HepG2 (cell line): ENCODE results near the gene ATG7. TPM values are rescaled to one million over a fixed set of nuclear protein-coding genes. Genes with fewer than 3 reads are reported as not detected.

Experiments
- GATAD1 ChIP-seq: IDR thresholded peaks from 2 replicates; pipeline ENCODE4 v1.6.1; 2016; ENCODE audit warnings: missing genetic modification reagents, missing compliant biosample characterization
- NR2F2 ChIP-seq: IDR thresholded peaks from 2 replicates; pipeline ENCODE4 v1.6.1; 2012; ENCODE audit warnings: low read depth, inconsistent platforms, borderline replicate concordance
- RFX3 ChIP-seq: IDR thresholded peaks from 2 replicates; pipeline ENCODE4 v1.6.1; 2016; ENCODE audit warnings: missing biosample characterization, missing genetic modification reagents
- SOX13 ChIP-seq, 3 experiments: fragments of 450-650 bp in 1 of 3; sonication (generic) in 1 of 3; formaldehyde crosslinking in 1 of 3; IDR thresholded peaks in 2 of 3; conservative IDR thresholded peaks in 1 of 3; 2 replicates each; pipeline versions ENCODE4 v1.5.0 to v1.6.1; 2016 to 2020; ENCODE audit warnings: antibody characterized with exemption in 1 of 3, mild to moderate bottlenecking in 1 of 3, missing compliant biosample characterization in 1 of 3, missing genetic modification reagents in 1 of 3, moderate library complexity in 1 of 3
- ZNF253 ChIP-seq: sonication (generic); formaldehyde crosslinking; IDR thresholded peaks from 2 replicates; pipeline ENCODE4 v1.8.0; 2022; ENCODE audit warnings: mild to moderate bottlenecking, missing genetic modification reagents, borderline replicate concordance
- ZNF335 ChIP-seq: sonication (generic); formaldehyde crosslinking; IDR thresholded peaks from 2 replicates; pipeline ENCODE4 v1.4.0; 2020; ENCODE audit warnings: missing genetic modification reagents
- ZNF746 ChIP-seq: sonication (generic); formaldehyde crosslinking; IDR thresholded peaks from 2 replicates; pipeline ENCODE4 v1.8.0; 2022; ENCODE audit warnings: mild to moderate bottlenecking, missing genetic modification reagents
- ZSCAN25 ChIP-seq: sonication (generic); formaldehyde crosslinking; IDR thresholded peaks from 2 replicates; pipeline ENCODE4 v1.8.0; 2022; ENCODE audit warnings: mild to moderate bottlenecking, missing genetic modification reagents
- polyA plus RNA-seq, 8 experiments: library from polyadenylated mRNA; depleted of rRNA in 3 of 8; stranded (reverse) in 7 of 8; unstranded in 1 of 8; fragments of >200 nt; fragmentation: Illumina TruSeq in 4 of 8; extraction: Trizol in 4 of 8; gene quantifications; 2 replicates each; pipeline versions ENCODE4 v1.2.1 to v1.2.3, GENCODE V29; 2011 to 2016; ENCODE audit warnings: low read depth in 4 of 8, missing spikeins in 1 of 8, mixed read lengths in 1 of 8; ENCODE audit not compliant: insufficient read depth in 1 of 8
- total RNA-seq, 5 experiments: library from RNA; depleted of rRNA; stranded (reverse); fragments of >200 nt; fragmentation: Illumina TruSeq; extraction: Trizol; gene quantifications; 2 replicates each; pipeline ENCODE4 v1.2.3, GENCODE V29; 2016; ENCODE audit warnings: low read depth in 1 of 5
- TF ChIP-seq, protein P1 (sequence below): sonication (generic); formaldehyde crosslinking; conservative IDR thresholded peaks from 2 replicates; pipeline ENCODE4 v1.4.0; 2020; ENCODE audit warnings: missing genetic modification reagents
- TF ChIP-seq, protein P2 (sequence below): conservative IDR thresholded peaks from 2 replicates; pipeline ENCODE4 v1.6.1; 2018; ENCODE audit warnings: missing genetic modification reagents
- TF ChIP-seq, protein P3 (sequence below): sonication (generic); formaldehyde crosslinking; IDR thresholded peaks from 2 replicates; pipeline ENCODE4 v1.4.0; 2020; ENCODE audit warnings: missing genetic modification reagents
- TF ChIP-seq, protein P4 (sequence below): sonication (generic); formaldehyde crosslinking; IDR thresholded peaks from 2 replicates; pipeline ENCODE4 v1.5.1; 2020; ENCODE audit warnings: mild to moderate bottlenecking, missing genetic modification reagents
- TF ChIP-seq, protein P5 (sequence below): sonication (generic); formaldehyde crosslinking; IDR thresholded peaks from 2 replicates; pipeline ENCODE4 v1.8.0; 2022; ENCODE audit warnings: missing genetic modification reagents, mild to moderate bottlenecking, borderline replicate concordance
- TF ChIP-seq, protein P6 (sequence below): IDR thresholded peaks from 2 replicates; pipeline ENCODE4 v1.6.1; 2016; ENCODE audit warnings: low read depth, borderline replicate concordance

The ATG7 gene
- total and polyA plus RNA-seq, 2 of the 13 experiments (the other 11 are each of a cell fraction or from before 2014, with no cell fraction given), result 7.8 to 22.1 TPM

DNA sequence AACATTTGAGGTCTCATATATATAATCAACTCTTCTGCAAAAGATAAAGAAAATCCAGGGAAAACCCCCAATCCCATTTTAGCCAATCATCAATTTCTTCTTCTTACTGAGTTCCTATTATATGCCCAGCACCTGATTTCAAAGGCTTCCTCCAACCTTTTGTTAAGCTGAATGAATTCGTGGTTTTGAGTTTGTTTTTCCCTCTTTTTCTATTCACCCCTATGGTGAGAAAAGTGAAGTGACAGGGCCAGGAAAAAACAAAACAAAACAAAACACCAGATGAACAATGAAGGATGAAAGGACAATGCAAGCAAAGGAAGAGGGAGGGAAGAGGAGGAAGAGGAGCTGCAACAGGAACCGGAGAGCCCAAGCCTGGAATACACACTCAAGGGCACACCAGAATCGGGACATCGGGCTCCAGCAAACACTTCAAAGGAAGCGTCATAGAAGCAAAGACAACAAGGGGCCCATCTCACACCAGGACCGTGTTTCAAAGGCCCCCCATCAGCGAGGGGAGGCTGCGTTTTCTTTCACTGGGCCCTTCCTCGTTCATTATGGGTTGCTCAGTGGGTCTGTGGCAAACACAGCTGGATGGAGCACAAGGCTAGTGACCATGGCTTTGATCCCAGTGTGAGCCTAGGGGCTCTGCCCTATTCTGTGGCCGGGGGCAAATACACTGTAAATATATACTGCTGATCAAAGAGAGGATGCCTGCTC, 321.3 kb downstream of the ATG7 start (continued):
- TF ChIP-seq, protein P1, sequence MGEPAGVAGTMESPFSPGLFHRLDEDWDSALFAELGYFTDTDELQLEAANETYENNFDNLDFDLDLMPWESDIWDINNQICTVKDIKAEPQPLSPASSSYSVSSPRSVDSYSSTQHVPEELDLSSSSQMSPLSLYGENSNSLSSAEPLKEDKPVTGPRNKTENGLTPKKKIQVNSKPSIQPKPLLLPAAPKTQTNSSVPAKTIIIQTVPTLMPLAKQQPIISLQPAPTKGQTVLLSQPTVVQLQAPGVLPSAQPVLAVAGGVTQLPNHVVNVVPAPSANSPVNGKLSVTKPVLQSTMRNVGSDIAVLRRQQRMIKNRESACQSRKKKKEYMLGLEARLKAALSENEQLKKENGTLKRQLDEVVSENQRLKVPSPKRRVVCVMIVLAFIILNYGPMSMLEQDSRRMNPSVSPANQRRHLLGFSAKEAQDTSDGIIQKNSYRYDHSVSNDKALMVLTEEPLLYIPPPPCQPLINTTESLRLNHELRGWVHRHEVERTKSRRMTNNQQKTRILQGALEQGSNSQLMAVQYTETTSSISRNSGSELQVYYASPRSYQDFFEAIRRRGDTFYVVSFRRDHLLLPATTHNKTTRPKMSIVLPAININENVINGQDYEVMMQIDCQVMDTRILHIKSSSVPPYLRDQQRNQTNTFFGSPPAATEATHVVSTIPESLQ (CRISPR knock-in tag), result no peak
- TF ChIP-seq ZNF253 (CRISPR knock-in tag), result no peak
- no peak for TF ChIP-seq ZNF746 (CRISPR knock-in tag)
- TF ChIP-seq, protein P2, sequence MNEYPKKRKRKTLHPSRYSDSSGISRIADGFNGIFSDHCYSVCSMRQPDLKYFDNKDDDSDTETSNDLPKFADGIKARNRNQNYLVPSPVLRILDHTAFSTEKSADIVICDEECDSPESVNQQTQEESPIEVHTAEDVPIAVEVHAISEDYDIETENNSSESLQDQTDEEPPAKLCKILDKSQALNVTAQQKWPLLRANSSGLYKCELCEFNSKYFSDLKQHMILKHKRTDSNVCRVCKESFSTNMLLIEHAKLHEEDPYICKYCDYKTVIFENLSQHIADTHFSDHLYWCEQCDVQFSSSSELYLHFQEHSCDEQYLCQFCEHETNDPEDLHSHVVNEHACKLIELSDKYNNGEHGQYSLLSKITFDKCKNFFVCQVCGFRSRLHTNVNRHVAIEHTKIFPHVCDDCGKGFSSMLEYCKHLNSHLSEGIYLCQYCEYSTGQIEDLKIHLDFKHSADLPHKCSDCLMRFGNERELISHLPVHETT (CRISPR knock-in tag), result no peak
- TF ChIP-seq GATAD1 (CRISPR knock-in tag), result no peak
- TF ChIP-seq ZSCAN25, result no peak
- no peak; the same call in 1 of the 2 replicates for TF ChIP-seq NR2F2
- TF ChIP-seq, protein P3, sequence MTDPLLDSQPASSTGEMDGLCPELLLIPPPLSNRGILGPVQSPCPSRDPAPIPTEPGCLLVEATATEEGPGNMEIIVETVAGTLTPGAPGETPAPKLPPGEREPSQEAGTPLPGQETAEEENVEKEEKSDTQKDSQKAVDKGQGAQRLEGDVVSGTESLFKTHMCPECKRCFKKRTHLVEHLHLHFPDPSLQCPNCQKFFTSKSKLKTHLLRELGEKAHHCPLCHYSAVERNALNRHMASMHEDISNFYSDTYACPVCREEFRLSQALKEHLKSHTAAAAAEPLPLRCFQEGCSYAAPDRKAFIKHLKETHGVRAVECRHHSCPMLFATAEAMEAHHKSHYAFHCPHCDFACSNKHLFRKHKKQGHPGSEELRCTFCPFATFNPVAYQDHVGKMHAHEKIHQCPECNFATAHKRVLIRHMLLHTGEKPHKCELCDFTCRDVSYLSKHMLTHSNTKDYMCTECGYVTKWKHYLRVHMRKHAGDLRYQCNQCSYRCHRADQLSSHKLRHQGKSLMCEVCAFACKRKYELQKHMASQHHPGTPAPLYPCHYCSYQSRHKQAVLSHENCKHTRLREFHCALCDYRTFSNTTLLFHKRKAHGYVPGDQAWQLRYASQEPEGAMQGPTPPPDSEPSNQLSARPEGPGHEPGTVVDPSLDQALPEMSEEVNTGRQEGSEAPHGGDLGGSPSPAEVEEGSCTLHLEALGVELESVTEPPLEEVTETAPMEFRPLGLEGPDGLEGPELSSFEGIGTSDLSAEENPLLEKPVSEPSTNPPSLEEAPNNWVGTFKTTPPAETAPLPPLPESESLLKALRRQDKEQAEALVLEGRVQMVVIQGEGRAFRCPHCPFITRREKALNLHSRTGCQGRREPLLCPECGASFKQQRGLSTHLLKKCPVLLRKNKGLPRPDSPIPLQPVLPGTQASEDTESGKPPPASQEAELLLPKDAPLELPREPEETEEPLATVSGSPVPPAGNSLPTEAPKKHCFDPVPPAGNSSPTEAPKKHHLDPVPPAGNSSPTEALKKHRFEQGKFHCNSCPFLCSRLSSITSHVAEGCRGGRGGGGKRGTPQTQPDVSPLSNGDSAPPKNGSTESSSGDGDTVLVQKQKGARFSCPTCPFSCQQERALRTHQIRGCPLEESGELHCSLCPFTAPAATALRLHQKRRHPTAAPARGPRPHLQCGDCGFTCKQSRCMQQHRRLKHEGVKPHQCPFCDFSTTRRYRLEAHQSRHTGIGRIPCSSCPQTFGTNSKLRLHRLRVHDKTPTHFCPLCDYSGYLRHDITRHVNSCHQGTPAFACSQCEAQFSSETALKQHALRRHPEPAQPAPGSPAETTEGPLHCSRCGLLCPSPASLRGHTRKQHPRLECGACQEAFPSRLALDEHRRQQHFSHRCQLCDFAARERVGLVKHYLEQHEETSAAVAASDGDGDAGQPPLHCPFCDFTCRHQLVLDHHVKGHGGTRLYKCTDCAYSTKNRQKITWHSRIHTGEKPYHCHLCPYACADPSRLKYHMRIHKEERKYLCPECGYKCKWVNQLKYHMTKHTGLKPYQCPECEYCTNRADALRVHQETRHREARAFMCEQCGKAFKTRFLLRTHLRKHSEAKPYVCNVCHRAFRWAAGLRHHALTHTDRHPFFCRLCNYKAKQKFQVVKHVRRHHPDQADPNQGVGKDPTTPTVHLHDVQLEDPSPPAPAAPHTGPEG (CRISPR knock-in tag), result no peak
- TF ChIP-seq ZNF335, result no peak
- TF ChIP-seq, protein P4, sequence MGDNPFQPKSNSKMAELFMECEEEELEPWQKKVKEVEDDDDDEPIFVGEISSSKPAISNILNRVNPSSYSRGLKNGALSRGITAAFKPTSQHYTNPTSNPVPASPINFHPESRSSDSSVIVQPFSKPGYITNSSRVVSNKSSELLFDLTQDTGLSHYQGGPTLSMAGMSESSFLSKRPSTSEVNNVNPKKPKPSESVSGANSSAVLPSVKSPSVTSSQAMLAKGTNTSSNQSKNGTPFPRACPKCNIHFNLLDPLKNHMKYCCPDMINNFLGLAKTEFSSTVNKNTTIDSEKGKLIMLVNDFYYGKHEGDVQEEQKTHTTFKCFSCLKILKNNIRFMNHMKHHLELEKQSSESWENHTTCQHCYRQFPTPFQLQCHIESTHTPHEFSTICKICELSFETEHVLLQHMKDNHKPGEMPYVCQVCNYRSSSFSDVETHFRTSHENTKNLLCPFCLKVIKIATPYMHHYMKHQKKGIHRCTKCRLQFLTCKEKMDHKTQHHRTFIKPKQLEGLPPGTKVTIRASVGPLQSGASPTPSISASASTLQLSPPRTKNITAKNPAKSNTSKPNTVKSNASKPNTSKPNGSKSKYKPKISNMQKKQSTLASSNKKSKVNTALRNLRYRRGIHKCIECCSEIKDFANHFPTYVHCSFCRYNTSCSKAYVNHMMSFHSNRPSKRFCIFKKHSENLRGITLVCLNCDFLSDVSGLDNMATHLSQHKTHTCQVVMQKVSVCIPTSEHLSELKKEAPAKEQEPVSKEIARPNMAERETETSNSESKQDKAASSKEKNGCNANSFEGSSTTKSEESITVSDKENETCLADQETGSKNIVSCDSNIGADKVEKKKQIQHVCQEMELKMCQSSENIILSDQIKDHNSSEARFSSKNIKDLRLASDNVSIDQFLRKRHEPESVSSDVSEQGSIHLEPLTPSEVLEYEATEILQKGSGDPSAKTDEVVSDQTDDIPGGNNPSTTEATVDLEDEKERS (CRISPR knock-in tag), result no peak
- TF ChIP-seq, protein P5, sequence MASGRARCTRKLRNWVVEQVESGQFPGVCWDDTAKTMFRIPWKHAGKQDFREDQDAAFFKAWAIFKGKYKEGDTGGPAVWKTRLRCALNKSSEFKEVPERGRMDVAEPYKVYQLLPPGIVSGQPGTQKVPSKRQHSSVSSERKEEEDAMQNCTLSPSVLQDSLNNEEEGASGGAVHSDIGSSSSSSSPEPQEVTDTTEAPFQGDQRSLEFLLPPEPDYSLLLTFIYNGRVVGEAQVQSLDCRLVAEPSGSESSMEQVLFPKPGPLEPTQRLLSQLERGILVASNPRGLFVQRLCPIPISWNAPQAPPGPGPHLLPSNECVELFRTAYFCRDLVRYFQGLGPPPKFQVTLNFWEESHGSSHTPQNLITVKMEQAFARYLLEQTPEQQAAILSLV (CRISPR knock-in tag), result 0 out of 2 replicates have a peak, but pooled peaks have one; percentile 33
- peak; percentile 92 for TF ChIP-seq SOX13 (IDR thresholded peaks at IDR 0.05)
- peak in 1 of 2 experiments; percentile 96; a peak in 2 of 4 replicates for TF ChIP-seq SOX13 (CRISPR knock-in tag; conservative IDR thresholded peaks at IDR 0.05 in 1 of 2, IDR thresholded peaks at IDR 0.05 in 1 of 2)
- TF ChIP-seq, protein P6, sequence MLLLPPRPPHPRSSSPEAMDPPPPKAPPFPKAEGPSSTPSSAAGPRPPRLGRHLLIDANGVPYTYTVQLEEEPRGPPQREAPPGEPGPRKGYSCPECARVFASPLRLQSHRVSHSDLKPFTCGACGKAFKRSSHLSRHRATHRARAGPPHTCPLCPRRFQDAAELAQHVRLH (CRISPR knock-in tag), result no peak
- TF ChIP-seq RFX3 (CRISPR knock-in tag), result no peak
